Astrocyte (in vitro differentiated cells and primary cell): ENCODE measurements around the gene CPLX3. TPM values are rescaled to one million over a fixed set of nuclear protein-coding genes. Genes with fewer than 3 reads are reported as not detected.

Source experiments
- DNase-seq: peaks from one replicate; pipeline ENCODE4 v3.0.0-alpha.2; 2010; ENCODE audit warnings: low read depth
- FAIRE-seq: peaks from 2 replicates; lab custom pipeline; 2011; peaks lifted over from hg19 to GRCh38; lab: Jason Lieb, UNC
- H2AFZ ChIP-seq: 2 replicates; pipeline ENCODE4 v1.6.0; 2012; ENCODE audit warnings: low read depth, low read length, inconsistent platforms
- H3K27ac ChIP-seq: 2 replicates; pipeline ENCODE4 v1.5.1; 2011; ENCODE audit warnings: low read depth, low read length, inconsistent platforms
- H3K27me3 ChIP-seq: 2 replicates; pipeline ENCODE4 v1.6.0; 2011; ENCODE audit warnings: low read length, inconsistent platforms; ENCODE audit not compliant: insufficient read depth
- H3K36me3 ChIP-seq: 2 replicates; pipeline ENCODE4 v1.5.1; 2011; ENCODE audit warnings: low read length, inconsistent platforms; ENCODE audit not compliant: insufficient read depth
- H3K4me1 ChIP-seq: 2 replicates; pipeline ENCODE4 v1.5.1; 2011; ENCODE audit warnings: low read length, inconsistent platforms; ENCODE audit not compliant: insufficient read depth
- H3K4me2 ChIP-seq: 2 replicates; pipeline ENCODE4 v1.6.0; 2012; ENCODE audit warnings: low read length, inconsistent platforms
- H3K4me3 ChIP-seq: 2 replicates; pipeline ENCODE4 v1.5.1; 2011; ENCODE audit warnings: low read depth, mild to moderate bottlenecking, low read length, inconsistent platforms; ENCODE audit not compliant: insufficient read depth
- H3K79me2 ChIP-seq: 2 replicates; pipeline ENCODE4 v1.6.0; 2012; ENCODE audit warnings: mild to moderate bottlenecking, low read length, inconsistent platforms; ENCODE audit not compliant: insufficient read depth
- H3K9ac ChIP-seq: 2 replicates; pipeline ENCODE4 v1.6.0; 2012; ENCODE audit warnings: mild to moderate bottlenecking, low read length, inconsistent platforms
- H3K9me3 ChIP-seq: 2 replicates; pipeline ENCODE4 v1.5.1; 2012; ENCODE audit warnings: low read depth, mild to moderate bottlenecking, low read length, inconsistent platforms; ENCODE audit not compliant: insufficient read depth
- H4K20me1 ChIP-seq: 2 replicates; pipeline ENCODE4 v1.6.0; 2012; ENCODE audit warnings: low read length, inconsistent platforms; ENCODE audit not compliant: insufficient read depth
- H3K27ac Mint-ChIP-seq: one replicate; pipeline ENCODE4 v1.8.0; 2021; ENCODE audit warnings: mild to moderate bottlenecking, mixed read lengths; ENCODE audit not compliant: unreplicated experiment
- H3K27me3 Mint-ChIP-seq: one replicate; pipeline ENCODE4 v1.8.0; 2021; ENCODE audit warnings: low read depth, mixed read lengths; ENCODE audit not compliant: unreplicated experiment
- H3K36me3 Mint-ChIP-seq: one replicate; pipeline ENCODE4 v1.8.0; 2021; ENCODE audit warnings: low read depth, mixed read lengths; ENCODE audit not compliant: unreplicated experiment
- H3K4me1 Mint-ChIP-seq: one replicate; pipeline ENCODE4 v1.8.0; 2021; ENCODE audit warnings: low read depth, mixed read lengths; ENCODE audit not compliant: unreplicated experiment
- H3K4me3 Mint-ChIP-seq: one replicate; pipeline ENCODE4 v1.8.0; 2021; ENCODE audit warnings: mild to moderate bottlenecking, moderate library complexity, mixed read lengths; ENCODE audit not compliant: unreplicated experiment
- H3K9me3 Mint-ChIP-seq: one replicate; pipeline ENCODE4 v1.8.0; 2021; ENCODE audit warnings: mild to moderate bottlenecking, mixed read lengths; ENCODE audit not compliant: unreplicated experiment
- CTCF ChIP-seq: IDR thresholded peaks from 2 replicates; pipeline ENCODE4 v1.5.1; 2011; ENCODE audit warnings: low read depth, mild to moderate bottlenecking, inconsistent platforms, low read length, moderate library complexity; ENCODE audit not compliant: insufficient read depth
- EZH2 ChIP-seq: IDR thresholded peaks from 2 replicates; pipeline ENCODE4 v1.6.1; 2012; ENCODE audit warnings: mild to moderate bottlenecking, low read length, inconsistent platforms; ENCODE audit not compliant: insufficient read depth
- total RNA-seq: library from RNA; stranded (reverse); gene quantifications from 2 replicates; pipeline ENCODE4 v1.2.1, GENCODE V29; 2021

CPLX3 gene
- total RNA-seq, 1 donor from 2014 or later, result not detected

GRCh38 chr15:74842581-74843444 lies 16.4 kb downstream of the CPLX3 start, which contains the start of gene ULK3:
ULK3 (minus strand) TSS chr15:74843156; CDS start chr15:74843105, 51 bp downstream.
- H3K9ac ChIP-seq, result peak within 1 kb of the TSS; percentile 78
- peaks cover 8% of the 10 kb centered on the region for H3K36me3 Mint-ChIP-seq
- H3K4me3 ChIP-seq, result peak within 1 kb of the TSS; percentile 76
- peak within 1 kb of the TSS; percentile 96 for H3K4me2 ChIP-seq
- FAIRE-seq (no peak), DNase-seq (peak; percentile 58)
- no peaks in the 10 kb centered on the region for H3K4me1 Mint-ChIP-seq
- peak within 1 kb of the TSS; percentile 83 for H2AFZ ChIP-seq
- H3K79me2 ChIP-seq, result no peaks in the 10 kb centered on the region
- peak; percentile 10 for TF ChIP-seq CTCF
- TF ChIP-seq EZH2, result no peak
- H3K27me3 Mint-ChIP-seq, result no peaks in the 10 kb centered on the region
- H3K9me3 Mint-ChIP-seq, result no peaks in the 10 kb centered on the region
- peaks cover 12% of the 10 kb centered on the region for H4K20me1 ChIP-seq
- no peaks in the 10 kb centered on the region for H3K36me3 ChIP-seq
- H3K9me3 ChIP-seq, result no peaks in the 10 kb centered on the region
- no peaks in the 10 kb centered on the region for H3K27me3 ChIP-seq
- H3K27ac Mint-ChIP-seq, result peak within 1 kb of the TSS; percentile 69
- H3K4me3 Mint-ChIP-seq, result peak within 1 kb of the TSS; percentile 91
- peaks cover 12% of the 10 kb centered on the region for H3K4me1 ChIP-seq
- H3K27ac ChIP-seq, result peak within 1 kb of the TSS; percentile 65

GRCh38 chr15:74843445-74843828 lies 17.0 kb downstream of the CPLX3 start:
- Histone ChIP-seq H3K27ac (peak overlapping the region; percentile 65), H3K27me3 (no peaks in the 10 kb centered on the region), H3K9me3 (no peaks in the 10 kb centered on the region), H3K4me2 (peak overlapping the region; percentile 96), H3K4me3 (peak overlapping the region; percentile 45), H4K20me1 (peaks cover 12% of the 10 kb centered on the region), H3K4me1 (peaks cover 12% of the 10 kb centered on the region), H2AFZ (peak overlapping the region; percentile 64), H3K9ac (peak overlapping the region; percentile 78), H3K79me2 (no peaks in the 10 kb centered on the region), H3K36me3 (peaks cover 2% of the 10 kb centered on the region)
- H3K36me3 Mint-ChIP-seq, result peaks cover 8% of the 10 kb centered on the region
- H3K27ac Mint-ChIP-seq, result peak overlapping the region; percentile 69
- no peak for DNase-seq
- no peak for FAIRE-seq
- H3K9me3 Mint-ChIP-seq, result no peaks in the 10 kb centered on the region
- no peaks in the 10 kb centered on the region for H3K27me3 Mint-ChIP-seq
- TF ChIP-seq CTCF (no peak), EZH2 (no peak)
- no peaks in the 10 kb centered on the region for H3K4me1 Mint-ChIP-seq
- H3K4me3 Mint-ChIP-seq, result peak overlapping the region; percentile 86

- peaks cover 5% of the 10 kb centered on the region for H3K36me3 ChIP-seq
- no peak overlapping the region for H3K27ac Mint-ChIP-seq
- no peak for DNase-seq
- no peak overlapping the region for H3K27ac ChIP-seq
- no peaks in the 10 kb centered on the region for H3K27me3 ChIP-seq
- no peak overlapping the region for H3K4me3 ChIP-seq
- H3K9me3 Mint-ChIP-seq, result no peaks in the 10 kb centered on the region
- peak overlapping the region; percentile 78 for H3K9ac ChIP-seq
- no peaks in the 10 kb centered on the region for H3K79me2 ChIP-seq
- FAIRE-seq, result no peak
- H3K9me3 ChIP-seq, result no peaks in the 10 kb centered on the region
- no peaks in the 10 kb centered on the region for H3K27me3 Mint-ChIP-seq
- H3K36me3 Mint-ChIP-seq, result peaks cover 9% of the 10 kb centered on the region
- H3K4me1 ChIP-seq, result peaks cover 12% of the 10 kb centered on the region
- TF ChIP-seq EZH2 (no peak), CTCF (no peak)
- H3K4me2 ChIP-seq, result peak overlapping the region; percentile 96
- H4K20me1 ChIP-seq, result peaks cover 12% of the 10 kb centered on the region
- H3K4me3 Mint-ChIP-seq, result peak overlapping the region; percentile 86
- H2AFZ ChIP-seq, result no peak overlapping the region
- no peaks in the 10 kb centered on the region for H3K4me1 Mint-ChIP-seq
Observed at GRCh38 chr15:74843891-74844299, 17.5 kb downstream of the CPLX3 start.
